Body of pancreas (tissue), 4 donors: Measurements from ENCODE around the gene DNAH12. TPM values are rescaled to one million over a fixed set of nuclear protein-coding genes. Genes with fewer than 3 reads are reported as not detected.

ENCODE experiments used
- ATAC-seq: fragments of 150-250 bp; one replicate; pipeline ENCODE4 v1.9.1; 2016
- DNase-seq, 4 donors: peaks; one replicate each; pipeline ENCODE4 v3.0.0-alpha.2; 2019
- H3K27ac ChIP-seq, 4 donors: fragments of 200-600 bp; sonication (generic); 1 replicate in 3 of 4; 2 replicates in 1 of 4; pipeline versions ENCODE4 v1.5.1 to v1.6.1; 2016 to 2019; ENCODE audit warnings: mild to moderate bottlenecking in 1 of 4, mixed read lengths in 1 of 4, moderate library complexity in 1 of 4
- H3K27me3 ChIP-seq, 2 donors: fragments of 200-600 bp; sonication (generic); one replicate each; pipeline ENCODE4 v1.6.0; 2016; ENCODE audit warnings: mild to moderate bottlenecking in 1 of 2
- H3K36me3 ChIP-seq, 2 donors: fragments of 200-600 bp; sonication (generic); replicated peaks in 1 of 2; 2 replicates each; pipeline ENCODE4 v1.5.1; 2016; ENCODE audit warnings: low read depth in 2 of 2; ENCODE audit not compliant: insufficient read depth in 1 of 2
- H3K4me1 ChIP-seq: fragments of 200-600 bp; sonication (generic); one replicate; pipeline ENCODE4 v1.6.0; 2016
- H3K4me3 ChIP-seq, 2 donors: fragments of 200-600 bp; sonication (generic); 1 replicate in 1 of 2; 2 replicates in 1 of 2; pipeline ENCODE4 v1.5.1; 2016 to 2019
- H3K9me3 ChIP-seq, 3 donors: fragments of 200-600 bp; sonication (generic); 1 replicate in 2 of 3; 2 replicates in 1 of 3; pipeline ENCODE4 v1.5.1; 2016
- POLR2A ChIP-seq, 3 donors: fragments of 450-650 bp; IDR thresholded peaks; one replicate each; pipeline ENCODE4 v1.6.1; 2016; ENCODE audit warnings: antibody characterized with exemption in 3 of 3, mild to moderate bottlenecking in 2 of 3
- WGBS, 2 donors: methylation state at CpG; one replicate each; pipeline ENCODE4 v1.1.5; 2017; 5-methylcytosine and 5-hydroxymethylcytosine counted together
- intact Hi-C: fragments of 100-400 bp; cut with DNase I; formaldehyde crosslinking; loops from one replicate; pipeline ENCODE4 v1.15.1; 2023
- total RNA-seq, 2 donors: library from RNA; depleted of rRNA; stranded (reverse); fragments of >200 nt; gene quantifications; one replicate each; pipeline ENCODE4 v1.1.0, GENCODE V29; 2016
- TF ChIP-seq, protein P1 (sequence below), 7 experiments: fragments of 450-650 bp in 4 of 7; fragments of 200-600 bp in 3 of 7; sonication (generic) in 3 of 7; IDR thresholded peaks; one replicate each; pipeline ENCODE4 v1.5.1; 2016 to 2019; ENCODE audit warnings: antibody characterized with exemption in 7 of 7

The DNAH12 gene
- total RNA-seq, 2 donors from 2014 or later: 0.52 to 0.99 TPM

DNA sequence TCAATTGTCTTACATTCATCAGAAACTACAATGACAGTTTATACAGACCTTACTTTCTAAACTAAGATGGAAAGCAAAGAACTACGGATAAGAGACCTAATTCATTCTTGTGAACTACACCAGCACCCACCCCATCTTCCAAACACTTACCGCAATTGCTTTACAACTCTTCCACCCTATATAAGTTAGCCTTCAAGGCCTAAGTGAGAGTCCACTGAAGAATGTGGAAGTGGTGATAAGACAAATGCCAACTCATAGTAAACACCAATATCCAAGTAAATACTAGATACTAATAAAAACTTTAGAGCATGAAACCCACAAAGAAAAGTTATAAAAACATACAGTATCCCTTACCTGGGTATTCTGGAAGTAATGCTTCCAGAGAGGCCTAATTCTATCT, 39.4 kb upstream of the DNAH12 start:
- TF ChIP-seq POLR2A (IDR thresholded peaks at IDR 0.05): no peak
- TF ChIP-seq, protein P1, sequence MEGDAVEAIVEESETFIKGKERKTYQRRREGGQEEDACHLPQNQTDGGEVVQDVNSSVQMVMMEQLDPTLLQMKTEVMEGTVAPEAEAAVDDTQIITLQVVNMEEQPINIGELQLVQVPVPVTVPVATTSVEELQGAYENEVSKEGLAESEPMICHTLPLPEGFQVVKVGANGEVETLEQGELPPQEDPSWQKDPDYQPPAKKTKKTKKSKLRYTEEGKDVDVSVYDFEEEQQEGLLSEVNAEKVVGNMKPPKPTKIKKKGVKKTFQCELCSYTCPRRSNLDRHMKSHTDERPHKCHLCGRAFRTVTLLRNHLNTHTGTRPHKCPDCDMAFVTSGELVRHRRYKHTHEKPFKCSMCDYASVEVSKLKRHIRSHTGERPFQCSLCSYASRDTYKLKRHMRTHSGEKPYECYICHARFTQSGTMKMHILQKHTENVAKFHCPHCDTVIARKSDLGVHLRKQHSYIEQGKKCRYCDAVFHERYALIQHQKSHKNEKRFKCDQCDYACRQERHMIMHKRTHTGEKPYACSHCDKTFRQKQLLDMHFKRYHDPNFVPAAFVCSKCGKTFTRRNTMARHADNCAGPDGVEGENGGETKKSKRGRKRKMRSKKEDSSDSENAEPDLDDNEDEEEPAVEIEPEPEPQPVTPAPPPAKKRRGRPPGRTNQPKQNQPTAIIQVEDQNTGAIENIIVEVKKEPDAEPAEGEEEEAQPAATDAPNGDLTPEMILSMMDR (IDR thresholded peaks at IDR 0.05): no peak
- DNase-seq: no peak
- 56 to 70% methylated on average over 2 of the region's 2 CpGs for WGBS, 2 donors
- ATAC-seq: no peak
- Histone ChIP-seq H3K27ac (peak overlapping the region in 1 of 4 donors; percentile 35), H3K36me3 (peaks cover 0 to 6% of the 10 kb centered on the region in 2 donors), H3K27me3 (no peaks in the 10 kb centered on the region), H3K4me3 (no peak overlapping the region), H3K9me3 (no peaks in the 10 kb centered on the region), H3K4me1 (peaks cover 64% of the 10 kb centered on the region)
- intact Hi-C loops: no loop called here

DNA sequence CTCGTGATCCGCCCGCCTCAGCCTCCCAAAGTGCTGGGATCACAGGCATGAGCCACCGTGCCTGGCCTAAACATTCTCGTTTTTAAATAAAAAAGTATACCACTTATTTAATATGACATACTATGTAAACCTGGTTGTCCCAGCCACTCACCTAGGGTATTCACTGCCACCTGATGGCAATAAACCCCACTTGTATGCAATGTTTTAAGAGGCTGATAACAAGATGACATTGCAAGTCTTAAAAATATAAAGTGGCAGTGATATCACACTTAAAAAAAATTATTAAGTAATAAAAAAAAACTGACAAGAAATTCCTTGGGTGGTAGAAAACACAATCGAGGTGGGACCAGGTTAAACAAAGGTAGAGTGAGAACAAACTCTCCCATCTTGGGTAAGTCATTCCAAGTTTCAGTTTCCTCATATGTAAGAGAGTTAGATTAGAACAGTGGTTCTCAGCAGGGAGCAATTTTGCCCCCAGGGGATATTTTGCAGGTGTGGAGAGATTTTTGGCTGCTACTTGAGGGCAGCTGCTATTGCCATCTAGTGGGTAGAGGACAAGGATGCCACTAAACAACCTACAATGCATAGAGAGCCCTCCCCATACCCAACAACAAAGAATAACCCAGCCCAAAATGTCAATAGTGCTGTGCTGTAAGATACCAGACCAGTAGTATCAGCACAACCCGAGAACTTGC, 38.5 kb upstream of the DNAH12 start:
- H3K36me3 ChIP-seq: peaks cover 0 to 7% of the 10 kb centered on the region in 2 donors

DNA sequence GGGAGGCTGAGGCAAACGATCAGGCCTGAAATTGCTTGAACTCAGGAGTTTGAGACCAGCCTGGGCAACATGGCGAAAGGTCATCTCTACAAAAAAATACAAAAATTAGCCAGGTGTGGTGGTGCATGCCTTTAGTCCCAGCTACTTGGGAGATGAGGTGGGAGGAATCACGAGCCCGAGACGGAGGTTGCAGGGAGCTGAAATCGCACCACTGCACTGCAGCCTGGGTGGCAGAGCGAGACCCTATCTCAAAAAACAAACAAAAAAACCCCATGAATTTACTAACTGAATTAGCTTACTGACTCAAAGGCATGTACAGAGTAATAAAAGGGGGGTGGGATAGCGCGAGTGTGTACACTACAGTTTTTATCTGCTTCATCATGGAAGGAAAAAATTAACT, 33.7 kb upstream of the DNAH12 start:
- ATAC-seq (no peak), DNase-seq (no peak)
- Histone ChIP-seq H3K36me3 (peaks cover 12 to 13% of the 10 kb centered on the region in 2 donors), H3K27me3 (no peaks in the 10 kb centered on the region), H3K4me1 (peaks cover 29% of the 10 kb centered on the region), H3K9me3 (no peaks in the 10 kb centered on the region), H3K4me3 (no peak overlapping the region), H3K27ac (no peak overlapping the region)
- intact Hi-C loops: no loop called here
- WGBS, 2 donors: 77 to 85% methylated on average over 9 of the region's 9 CpGs
- TF ChIP-seq POLR2A (IDR thresholded peaks at IDR 0.05): no peak
- TF ChIP-seq, protein P1 (IDR thresholded peaks at IDR 0.05): no peak

More for the DNA sequence above, 38.5 kb upstream of the DNAH12 start:
- DNase-seq: peak in 1 of 4 donors; percentile 21
- intact Hi-C loops: no loop called here
- ATAC-seq: peak; percentile 47
- TF ChIP-seq POLR2A (IDR thresholded peaks at IDR 0.05): no peak
- TF ChIP-seq, protein P1 (IDR thresholded peaks at IDR 0.05): peak in 4 of 7 experiments; percentile 17 to 20 (median 18)
- Histone ChIP-seq H3K4me3 (no peak overlapping the region), H3K27me3 (no peaks in the 10 kb centered on the region), H3K9me3 (no peaks in the 10 kb centered on the region), H3K4me1 (peaks cover 61% of the 10 kb centered on the region), H3K27ac (peak overlapping the region in 1 of 4 donors; percentile 22)
- WGBS, 2 donors: 74 to 78% methylated on average over 7 of the region's 7 CpGs

DNA sequence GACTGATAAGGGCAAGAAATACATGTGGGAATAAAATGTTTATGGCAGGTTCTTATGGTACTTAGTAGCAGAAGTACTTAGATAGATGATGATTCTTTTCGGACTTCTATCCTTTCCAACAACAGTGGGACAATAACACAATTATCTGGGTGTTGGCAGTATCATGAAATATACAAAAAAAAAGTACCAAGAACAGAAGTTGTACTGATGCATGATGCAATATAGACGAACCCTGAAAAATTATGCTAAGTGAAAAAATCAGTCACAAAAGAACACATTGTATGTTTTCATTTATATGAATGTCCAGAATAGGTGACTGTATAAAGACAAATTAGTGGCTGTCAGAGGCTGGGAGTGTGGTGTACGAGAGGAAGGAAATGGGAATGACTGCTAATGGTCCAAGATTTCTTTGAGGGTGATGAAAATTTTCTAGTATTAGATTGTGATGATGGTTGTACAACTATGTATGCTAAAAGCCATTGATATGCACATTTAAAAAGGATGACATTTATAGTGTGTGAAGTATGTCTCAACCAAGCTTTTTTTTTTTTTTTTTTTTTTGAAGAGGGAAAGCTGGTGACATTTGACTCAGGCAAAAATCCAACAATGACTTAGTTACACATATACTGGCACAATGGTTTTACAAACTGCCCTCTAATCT, 32.0 kb upstream of the DNAH12 start:
- intact Hi-C loops: no loop called here
- peaks cover 12 to 13% of the 10 kb centered on the region in 2 donors for H3K36me3 ChIP-seq
- no peaks in the 10 kb centered on the region for H3K27me3 ChIP-seq
- no peak for DNase-seq
- no peak for ATAC-seq
- no peak overlapping the region for H3K4me3 ChIP-seq
- WGBS, 2 donors: 62 to 65% methylated on average over 3 of the region's 3 CpGs
- H3K9me3 ChIP-seq: no peaks in the 10 kb centered on the region
- H3K27ac ChIP-seq: peak overlapping the region in 1 of 4 donors; percentile 38
- H3K4me1 ChIP-seq: peaks cover 40% of the 10 kb centered on the region
- TF ChIP-seq POLR2A (IDR thresholded peaks at IDR 0.05): no peak
- TF ChIP-seq, protein P1 (IDR thresholded peaks at IDR 0.05): no peak
